ENCODE results near the gene PRM1.
"Not testable (repeated sequence)": the region's sequence is repeated elsewhere in the genome, so short reads cannot be mapped to it uniquely, and the experiment has no call there.

The PRM1 gene

GRCh38 chr16:11313493-11314308 is 32.6 kb upstream of the PRM1 start:
- DNase-seq, result no peak

DNA sequence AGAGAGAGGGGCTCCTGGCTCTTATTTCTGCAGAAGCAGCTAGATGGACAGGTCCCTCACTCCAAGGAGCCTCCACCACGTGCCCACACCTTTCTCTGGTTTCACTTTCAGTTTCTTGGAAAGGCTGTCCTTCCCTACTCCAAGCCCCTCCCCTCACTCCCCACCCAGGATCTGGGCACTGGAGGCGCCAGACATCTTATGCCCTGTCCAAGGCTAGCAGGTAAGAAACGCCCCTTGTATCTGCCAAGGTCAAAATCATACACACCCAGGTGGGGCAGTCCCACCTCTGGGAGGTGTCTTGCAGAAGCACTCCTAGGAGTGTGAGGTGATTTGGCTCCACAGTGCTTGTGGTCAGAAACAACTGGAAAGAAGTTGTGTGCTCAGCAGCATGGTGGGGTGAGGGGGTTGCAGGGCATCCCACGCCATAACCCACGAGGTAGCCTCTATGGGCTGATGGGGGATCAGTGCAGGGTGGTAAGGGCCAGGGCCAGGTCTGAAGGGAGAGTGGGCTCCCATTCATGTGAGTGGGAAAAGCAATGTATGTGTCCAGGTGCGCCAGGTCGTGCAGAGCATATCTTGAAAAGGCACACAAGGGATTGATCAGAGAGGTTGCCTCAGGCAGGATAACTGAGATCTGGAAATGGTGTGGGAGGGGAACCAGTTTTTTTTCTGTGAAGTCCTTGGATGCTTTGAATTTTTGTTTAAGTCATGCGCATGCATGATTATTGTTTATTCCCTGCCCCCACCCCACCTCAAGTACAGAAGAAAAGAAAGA is 31.8 kb upstream of the PRM1 start:
- DNase-seq, result no peak

GRCh38 chr16:11310997-11311561 is 29.9 kb upstream of the PRM1 start:
- DNase-seq, result peak; percentile 75

- DNase-seq, result no peak
Observed at GRCh38 chr16:11310634-11310977, 29.5 kb upstream of the PRM1 start.

DNA sequence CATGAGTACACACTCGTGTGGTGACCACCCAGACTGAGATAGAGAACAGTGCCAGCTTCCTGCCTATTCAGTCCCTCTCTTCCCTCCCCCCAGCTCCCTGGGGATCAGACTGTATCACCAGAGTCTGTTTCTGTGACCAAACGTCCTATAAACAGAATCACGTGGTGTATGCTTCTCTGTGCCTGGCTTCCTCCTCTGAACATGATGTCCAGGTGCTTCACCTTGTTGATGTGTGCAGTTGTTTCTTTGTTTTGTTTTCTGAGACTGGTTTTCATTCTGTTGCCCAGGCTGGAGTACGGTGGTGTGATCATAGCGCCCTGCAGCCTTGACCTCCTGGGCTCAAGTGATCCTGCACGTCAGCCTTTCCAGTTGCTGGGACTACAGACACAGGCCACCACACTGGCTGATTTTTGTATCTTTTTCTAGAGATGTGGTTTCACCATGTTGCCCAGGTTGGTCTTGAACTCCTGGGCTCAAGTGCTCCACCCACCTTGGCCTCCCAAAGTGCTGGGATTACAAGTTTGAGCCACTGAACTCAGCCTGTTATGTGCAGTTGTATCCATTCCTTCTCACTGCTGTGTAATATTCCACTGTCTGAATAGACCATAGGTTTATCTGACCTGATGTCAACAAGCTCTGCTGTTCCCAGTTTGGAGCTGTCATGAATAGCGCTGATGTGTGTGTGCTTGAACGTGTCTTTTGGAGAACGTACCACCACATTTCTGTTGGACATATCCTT is 28.9 kb upstream of the PRM1 start:
- DNase-seq, result peak; percentile 71

DNA sequence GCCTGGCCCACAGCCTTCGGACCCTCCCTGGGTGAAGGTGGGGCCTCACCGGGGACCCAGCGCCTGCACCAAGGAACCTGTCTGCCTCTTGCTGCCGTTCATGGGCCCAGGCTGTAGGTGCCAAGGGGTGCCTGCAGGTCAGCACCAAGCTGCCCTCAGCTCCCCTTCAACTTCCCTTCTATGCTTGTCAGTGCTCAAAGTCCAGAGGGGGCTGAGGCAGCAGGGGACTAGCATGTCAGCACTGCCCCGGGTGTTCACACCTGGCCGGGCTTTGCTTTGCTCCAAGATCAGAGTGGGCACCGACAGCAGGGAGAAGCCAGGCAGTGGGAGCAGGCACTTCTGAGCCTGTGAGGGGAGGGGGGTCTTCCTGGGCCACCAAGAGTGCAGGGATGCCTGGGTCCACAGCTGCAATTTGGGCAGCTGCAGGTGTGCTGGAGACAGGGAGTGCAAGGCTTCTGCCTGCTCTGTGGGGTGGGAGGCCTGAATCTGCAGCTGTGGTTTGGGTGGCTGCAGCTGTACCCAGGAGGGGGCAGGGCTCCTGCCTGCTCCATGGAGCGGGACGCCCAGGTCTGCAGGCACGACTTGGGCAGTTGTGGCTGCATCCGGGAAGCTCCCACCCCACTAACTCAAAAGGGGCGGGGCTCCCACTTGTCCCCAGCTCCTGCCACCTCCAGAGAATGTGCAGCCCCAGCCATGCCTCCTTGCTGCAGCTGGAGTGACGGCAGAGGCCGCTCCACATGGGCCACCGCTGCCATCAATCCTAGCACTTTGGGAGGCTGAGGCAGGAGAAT is 27.6 kb upstream of the PRM1 start:
- peak; percentile 58 for DNase-seq

- DNase-seq, result no peak
Observed at GRCh38 chr16:11307639-11308492, 26.7 kb upstream of the PRM1 start.

DNA sequence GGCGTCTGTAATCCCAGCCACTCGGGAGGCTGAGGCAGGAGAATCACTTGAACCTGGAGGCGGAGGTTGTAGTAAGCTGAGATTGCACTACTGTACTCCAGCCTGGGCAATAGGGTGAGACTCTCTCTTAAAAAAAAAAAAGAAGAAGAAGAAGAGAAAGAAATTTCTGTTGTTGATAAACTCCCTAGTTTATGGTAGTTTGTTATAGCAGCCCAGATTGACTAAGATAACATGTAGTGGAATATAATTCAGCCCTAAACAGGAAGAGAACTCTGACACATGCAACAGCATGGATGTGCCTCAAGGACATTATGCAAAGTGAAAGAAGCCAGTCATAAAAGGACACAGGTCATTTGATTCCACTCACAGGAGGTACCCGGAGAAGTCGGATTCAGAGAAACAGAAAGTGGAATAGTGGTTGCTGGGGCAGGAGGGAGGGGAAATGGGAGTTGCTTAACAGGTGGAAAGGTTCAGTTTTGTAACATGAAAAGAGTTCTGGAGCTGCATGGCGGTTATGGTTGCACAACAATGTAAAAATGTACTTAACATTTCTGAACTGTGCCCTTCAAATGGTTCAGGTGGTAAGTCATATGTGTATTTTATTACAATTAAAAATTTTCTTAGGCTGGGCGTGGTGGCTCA is 26.0 kb upstream of the PRM1 start:
- no peak for DNase-seq

GRCh38 chr16:11306381-11306780 is 25.3 kb upstream of the PRM1 start:
- DNase-seq, result no peak

DNA sequence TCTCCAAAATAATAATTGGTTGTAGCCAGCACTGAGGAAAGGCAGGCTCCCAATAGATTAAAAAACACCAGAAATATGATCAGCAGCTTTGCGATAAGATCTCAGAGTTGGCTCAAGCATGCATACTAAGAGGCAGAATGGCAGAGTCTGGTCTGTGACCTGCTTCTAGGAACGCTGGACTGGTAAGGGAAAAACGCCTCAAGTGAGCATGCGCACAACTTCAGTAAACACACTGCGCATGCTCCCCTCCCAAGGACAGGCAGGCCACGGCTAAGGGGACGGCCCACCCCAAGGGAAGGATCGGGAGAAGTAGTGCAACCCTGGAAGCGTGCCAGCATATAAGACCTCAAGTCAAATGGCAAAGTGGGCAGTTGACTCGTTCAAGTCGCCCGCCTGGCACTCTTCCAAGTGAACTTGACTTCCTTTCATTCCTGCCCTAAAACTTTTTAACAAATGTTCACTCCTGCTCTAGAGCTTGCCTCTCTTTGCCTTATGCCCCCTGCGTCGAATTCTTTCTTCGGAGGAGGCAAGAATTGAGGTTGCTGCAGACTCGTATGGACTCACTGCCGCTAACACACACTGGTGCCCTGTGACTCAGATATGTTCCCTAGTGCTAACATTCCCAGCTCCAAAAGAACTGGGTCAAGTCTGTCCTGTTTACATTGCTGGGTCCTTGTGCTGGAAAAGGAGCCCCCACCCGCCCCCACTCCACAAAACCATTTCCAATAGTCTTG is 22.4 kb upstream of the PRM1 start:
- DNase-seq, result no peak

GRCh38 chr16:11302977-11303376 is 21.8 kb upstream of the PRM1 start:
- DNase-seq, result no peak

DNA sequence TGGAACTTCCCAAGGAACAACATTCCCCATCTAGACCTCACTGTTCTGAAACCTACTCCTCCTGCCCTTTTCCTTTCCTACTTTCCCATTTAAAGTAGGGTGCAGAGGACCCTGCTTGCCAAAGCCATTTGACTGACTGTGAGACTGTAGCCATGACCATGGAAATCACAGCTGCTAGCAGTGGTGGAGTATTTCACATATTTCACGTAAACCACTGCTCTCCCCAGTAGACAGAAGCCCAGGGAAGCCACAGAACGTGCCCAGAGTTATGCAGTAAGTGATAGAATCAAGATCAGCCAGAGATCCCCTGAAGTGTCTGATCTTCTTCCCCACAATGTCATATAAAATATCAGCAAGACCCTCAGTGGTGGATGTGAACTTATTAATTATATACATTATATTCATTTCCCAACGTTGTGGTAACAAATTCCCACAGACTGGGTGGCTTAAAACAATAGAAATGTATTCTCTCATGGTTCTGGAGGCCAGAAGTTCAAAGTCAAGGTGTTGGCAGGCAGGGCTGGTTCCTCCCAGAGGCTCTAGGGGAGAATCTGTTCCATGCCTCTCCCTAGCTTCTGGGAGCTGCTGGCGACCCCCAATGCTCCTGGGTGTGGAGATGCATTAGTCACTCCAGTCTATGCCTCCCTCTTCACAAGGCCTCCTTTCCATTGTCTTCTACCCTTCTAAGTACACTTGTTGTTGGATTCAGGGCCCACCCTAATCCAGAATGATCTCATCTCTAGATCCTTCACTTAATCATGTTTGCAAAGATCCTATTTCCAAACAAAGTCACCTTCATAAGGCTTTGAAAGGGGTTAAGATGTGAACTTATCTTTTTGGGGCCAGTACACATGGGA is 20.7 kb upstream of the PRM1 start:
- DNase-seq, result no peak

DNA sequence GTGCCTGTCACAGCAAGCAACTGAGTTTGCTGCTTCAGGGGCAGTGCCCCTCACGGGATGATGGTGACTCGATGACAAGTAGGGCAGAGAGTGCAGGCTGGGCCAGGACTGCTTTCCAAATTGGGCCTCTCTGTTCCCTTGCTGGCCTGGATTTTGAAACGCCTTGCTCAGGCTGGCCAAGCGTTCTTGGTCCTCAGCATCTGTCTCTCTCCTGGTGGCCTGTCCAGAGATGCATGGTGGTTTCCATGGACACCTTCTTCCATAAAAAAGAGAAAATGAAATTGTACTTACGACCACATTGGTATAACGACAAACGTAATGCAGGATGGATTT is 19.4 kb upstream of the PRM1 start:
- no peak for DNase-seq

DNA sequence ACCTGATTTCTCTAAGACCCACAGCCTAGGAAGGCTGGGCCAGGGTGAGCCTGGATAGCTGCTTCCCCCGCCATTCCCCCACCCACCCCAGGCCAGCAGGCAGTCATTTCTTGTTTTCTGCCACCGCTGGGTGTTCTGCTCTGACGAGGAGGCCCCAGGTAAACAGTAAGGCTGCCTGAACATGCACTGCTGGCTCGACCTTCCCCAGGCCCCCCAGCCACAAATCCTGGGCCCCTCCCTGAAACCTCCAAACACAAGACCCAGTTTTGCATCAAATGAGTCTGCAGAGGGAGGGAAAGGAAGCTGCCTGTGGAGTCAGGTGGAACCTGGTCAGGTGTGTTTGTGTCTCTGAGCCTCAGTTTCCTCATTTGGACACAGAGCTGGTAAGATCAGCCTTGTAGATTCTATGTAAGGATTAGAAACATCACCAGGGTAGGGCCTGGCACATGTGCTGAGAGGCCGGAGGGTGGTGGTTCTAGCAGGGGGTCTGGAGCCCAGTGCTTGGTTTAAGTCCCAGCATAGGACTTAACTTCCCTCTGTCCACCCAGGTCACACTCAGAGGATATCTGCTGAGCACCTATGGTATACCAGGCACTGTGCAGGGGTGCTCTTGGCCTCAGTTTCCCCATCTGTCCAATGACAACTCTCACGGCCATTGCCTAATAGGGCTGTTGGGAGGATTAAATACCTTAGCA is 18.9 kb upstream of the PRM1 start:
- DNase-seq, result no peak

- not testable (repeated sequence) for DNase-seq
Observed at GRCh38 chr16:11298950-11299547, 17.9 kb upstream of the PRM1 start.

GRCh38 chr16:11298143-11298900 is 17.2 kb upstream of the PRM1 start:
- no peak for DNase-seq

DNA sequence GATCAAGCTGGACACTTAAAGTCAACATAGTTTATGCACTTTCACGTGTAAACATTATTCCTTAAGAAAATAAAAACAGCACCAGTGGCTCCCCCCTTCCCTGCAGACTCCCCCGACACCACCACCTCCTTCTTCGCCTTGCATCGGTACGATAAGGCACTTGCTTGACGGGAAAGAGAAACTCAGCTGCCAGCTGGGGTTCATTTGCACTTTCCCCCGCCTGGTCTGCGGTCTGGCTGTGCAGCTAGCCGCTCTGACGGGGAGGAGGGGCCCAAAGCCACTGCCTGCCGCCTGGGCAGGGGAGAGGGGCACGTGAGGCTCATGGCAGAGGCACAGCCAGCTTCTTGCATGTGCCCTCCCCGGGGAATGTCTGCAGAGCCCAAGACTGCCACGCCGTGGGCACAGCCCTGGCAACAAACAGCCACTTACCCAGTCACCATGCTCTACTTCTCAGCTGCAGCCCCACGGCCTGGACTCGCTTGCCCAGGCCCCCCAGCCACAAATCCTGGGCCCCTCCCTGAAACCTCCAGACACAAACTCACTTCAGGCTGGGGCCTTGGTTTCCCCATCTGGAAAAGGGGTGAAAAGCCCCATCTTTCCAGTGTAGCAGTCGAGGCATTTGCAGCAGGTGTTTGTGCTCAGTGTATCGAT is 16.5 kb upstream of the PRM1 start:
- DNase-seq, result peak; percentile 88
